Putamen (tissue), 1 donor: ENCODE results near the gene KCTD17.

Source experiments
- DNase-seq: peaks from one replicate; pipeline ENCODE4 v3.0.0-alpha.2; 2016; ENCODE audit warnings: low spot score

The KCTD17 gene

GRCh38 chr22:37080438-37080837, 28.9 kb downstream of the KCTD17 start:
- no peak for DNase-seq

- DNase-seq: no peak
These were observed 29.3 kb downstream of the KCTD17 start for GRCh38 chr22:37080838-37081237.

DNA sequence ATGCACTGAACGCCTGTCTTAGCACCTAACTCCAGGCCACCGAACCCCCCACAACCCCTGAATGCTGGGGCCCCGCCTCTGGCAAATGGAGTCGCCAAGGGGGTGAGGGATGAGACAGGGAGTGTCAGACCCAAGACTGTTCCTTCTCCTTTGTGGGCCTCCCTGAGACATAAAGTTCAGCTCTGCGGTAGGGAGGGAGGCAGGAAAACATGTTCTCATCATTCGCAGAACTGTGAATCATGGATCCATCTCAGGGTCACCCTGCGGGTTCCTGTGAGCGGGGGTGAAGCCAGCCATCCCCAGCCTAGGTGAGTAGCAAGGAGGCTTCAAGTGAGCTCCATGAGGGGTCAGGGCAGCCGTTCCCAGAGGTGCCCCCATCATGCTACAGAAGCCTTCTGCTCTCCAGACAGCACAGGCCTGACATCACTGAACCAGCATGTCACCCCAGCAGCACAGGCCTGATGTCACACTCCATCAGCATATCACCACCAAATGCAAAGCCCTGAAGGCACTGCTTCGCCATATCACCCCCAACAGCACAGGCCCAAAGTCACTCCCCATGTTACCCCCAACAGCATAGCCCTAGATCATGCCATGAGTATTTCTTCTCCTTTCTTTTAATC, 30.8 kb downstream of the KCTD17 start:
- DNase-seq: no peak

GRCh38 chr22:37083914-37084313, 32.4 kb downstream of the KCTD17 start:
- DNase-seq: no peak

DNA sequence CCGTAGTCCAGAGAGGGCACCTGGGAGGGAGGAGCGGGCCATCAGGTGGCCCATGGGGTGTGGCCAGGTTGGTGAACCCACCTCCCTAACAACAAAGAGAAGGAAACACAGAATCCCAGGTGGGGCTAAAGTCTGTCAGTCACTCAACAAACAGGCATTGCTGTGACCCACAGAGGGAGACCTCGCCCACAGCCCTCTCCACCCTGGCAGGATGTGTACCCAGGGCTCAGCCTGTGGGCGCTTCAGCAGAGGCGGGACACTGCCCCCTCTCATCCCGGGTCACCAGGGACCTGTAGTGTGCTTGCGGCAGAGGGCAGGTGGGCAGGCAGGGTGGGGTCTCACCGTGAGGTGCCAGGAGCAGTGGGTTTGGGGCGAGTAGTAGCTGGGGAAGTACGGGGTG, 32.8 kb downstream of the KCTD17 start:
- DNase-seq: no peak

GRCh38 chr22:37086184-37086583, 34.6 kb downstream of the KCTD17 start:
- no peak for DNase-seq

GRCh38 chr22:37088108-37088605, 36.6 kb downstream of the KCTD17 start:
- DNase-seq: no peak

GRCh38 chr22:37088750-37089408, 37.3 kb downstream of the KCTD17 start:
- no peak for DNase-seq

- DNase-seq: no peak
These were observed 37.9 kb downstream of the KCTD17 start for GRCh38 chr22:37089434-37089833.

- DNase-seq: no peak
These were observed 39.6 kb downstream of the KCTD17 start for GRCh38 chr22:37090920-37091695.

GRCh38 chr22:37091994-37092393, 40.5 kb downstream of the KCTD17 start:
- no peak for DNase-seq

DNA sequence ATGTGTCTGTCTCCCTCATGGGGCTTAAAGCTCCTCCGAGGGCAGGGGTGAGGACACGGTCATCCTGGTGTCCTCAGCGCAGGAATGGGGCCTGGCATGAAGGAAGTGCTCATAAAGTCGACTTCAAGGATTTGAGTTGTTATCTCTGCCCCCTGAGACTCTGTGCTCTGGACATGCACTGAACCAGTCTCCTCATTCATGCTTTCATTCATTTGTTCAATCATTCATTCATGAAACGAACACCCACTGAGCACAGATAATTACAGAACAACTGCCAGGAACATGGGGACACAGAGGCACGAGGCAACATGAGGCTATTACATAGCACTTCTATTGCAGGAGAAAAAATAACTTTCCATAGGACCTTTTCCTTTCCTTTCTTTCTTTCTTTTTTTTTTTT, 41.5 kb downstream of the KCTD17 start:
- DNase-seq: no peak

DNA sequence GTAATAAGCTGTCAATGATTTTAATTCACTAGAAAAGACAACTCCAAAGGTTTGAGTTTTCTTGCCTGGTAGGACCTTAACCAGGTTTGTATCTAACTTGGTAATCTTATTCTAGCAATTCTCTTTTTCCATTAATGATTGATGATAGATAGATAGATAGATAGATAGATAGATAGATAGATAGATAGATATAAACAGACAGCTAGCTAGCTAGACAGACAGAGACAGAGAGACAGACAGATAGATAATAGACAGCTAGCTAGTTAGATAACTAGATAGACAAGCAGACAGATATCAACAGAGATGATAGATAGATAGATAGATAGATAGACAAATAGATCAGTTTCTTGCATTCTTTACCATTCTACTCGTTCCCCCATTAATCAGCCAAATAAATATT, 42.7 kb downstream of the KCTD17 start:
- no peak for DNase-seq

DNA sequence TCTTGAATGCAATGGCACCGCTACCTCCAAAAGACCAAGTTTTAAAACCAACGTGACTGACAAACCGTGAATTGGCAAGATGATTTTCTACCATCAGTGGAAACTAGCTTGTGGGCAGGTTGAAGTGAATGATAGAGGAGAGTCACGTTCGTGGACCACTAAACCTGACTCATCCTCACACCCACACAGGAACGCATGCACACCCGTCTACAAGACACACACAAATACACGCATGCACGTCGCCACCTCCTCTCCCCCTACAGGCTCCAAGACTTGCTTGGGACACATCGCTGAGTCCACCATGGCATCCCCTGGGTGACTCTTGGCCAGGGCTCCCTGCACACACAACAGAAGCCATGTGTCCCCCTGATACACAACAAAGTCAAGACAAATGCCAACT, 43.6 kb downstream of the KCTD17 start:
- no peak for DNase-seq

DNA sequence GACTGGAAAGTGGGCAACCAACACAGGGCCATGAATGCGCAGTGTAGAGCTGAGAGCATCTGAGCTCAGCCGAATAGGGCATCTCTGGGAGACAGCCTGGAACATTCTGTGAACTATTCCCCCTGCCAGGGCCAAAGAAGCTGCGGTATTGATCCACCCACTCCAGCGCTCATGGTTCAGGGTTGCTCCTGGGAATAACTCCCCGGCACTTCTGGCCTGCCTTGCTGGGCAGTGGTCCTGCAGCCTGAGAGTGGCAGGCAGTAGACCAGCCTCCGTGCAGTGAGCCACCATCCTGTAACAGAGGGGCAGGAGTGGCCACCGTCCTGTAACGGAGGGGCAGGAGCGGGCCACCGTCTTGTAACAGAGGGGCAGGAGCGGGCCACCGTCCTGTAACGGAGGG, 45.8 kb downstream of the KCTD17 start:
- no peak for DNase-seq

GRCh38 chr22:37098976-37099591, 47.5 kb downstream of the KCTD17 start:
- no peak for DNase-seq

GRCh38 chr22:37100589-37101127, 49.1 kb downstream of the KCTD17 start:
- no peak for DNase-seq

DNA sequence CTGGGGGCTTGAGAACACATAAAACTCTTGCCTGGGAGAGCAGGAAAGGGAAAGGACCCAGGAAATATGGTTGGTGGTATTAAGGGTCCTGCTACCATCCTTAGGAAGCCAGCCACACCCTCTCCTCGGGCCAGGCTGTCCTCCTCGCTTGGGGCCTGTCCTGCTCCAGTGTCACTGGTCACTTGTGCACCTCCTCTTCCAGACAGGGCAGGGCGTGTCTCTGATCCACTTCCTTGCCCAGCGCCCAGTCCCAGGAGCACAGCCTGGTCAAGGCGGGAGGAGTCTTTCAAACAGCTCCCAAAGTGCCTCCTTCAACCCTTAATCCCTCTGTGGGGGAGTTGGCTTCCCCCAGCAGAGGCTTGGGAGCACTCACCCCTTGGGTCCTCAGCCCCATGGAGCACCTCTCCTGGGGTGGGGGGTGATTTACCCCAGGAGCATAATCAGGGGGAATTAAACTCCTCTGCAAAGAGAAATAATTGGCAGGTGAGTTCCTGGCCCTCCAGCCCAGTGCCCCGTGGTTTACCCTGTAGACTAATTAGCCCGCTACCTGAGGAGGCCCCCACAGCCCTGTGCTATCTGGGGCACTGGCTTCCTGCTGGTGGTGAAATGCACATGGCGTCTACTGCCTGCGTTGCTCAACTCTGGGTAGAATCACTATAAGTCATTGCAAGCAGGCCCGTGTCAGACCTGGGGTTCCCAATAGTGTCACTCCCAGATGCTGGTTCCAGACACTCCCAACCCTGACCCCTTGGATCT, 49.9 kb downstream of the KCTD17 start:
- DNase-seq: no peak

GRCh38 chr22:37103151-37103550, 51.6 kb downstream of the KCTD17 start:
- DNase-seq: no peak

DNA sequence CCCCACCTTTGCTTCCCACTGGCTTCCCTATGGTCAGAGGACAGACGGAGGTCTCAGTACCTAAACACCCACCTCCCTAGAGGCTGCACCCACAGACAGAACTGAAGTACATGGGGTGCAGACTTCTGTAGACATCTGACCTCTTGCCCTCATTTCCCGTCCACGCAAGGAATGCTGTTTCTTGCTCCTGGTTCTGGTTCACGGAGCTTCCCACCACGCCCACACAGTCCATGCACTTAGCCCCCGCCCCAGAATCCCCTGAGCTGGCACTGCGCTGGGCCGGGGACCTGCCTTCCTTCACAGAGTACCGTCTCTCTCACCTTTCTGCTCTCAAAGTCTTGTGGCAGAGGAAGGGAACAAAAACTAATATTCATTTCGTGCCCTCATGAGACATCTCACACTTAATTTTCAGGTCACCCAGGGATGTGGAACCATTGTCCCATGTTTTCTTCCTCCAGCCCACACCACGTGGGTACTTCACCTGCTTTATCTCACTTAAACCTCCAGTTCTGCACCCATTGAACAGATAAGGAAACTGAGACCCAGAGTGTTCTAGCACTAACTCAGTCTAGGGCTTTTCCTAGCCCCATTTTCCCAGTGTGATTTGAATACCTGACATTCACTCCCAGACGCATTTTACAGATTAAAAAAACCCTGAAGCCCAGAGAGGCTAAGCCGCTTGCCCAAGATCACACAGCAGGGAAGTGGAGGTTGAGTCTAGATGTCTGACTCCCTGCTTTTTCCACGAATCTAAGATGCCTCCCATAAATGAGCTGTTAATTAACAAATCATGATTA, 52.3 kb downstream of the KCTD17 start:
- DNase-seq: no peak

GRCh38 chr22:37105154-37105553, 53.6 kb downstream of the KCTD17 start:
- no peak for DNase-seq
